ENCODE results near the gene CEP131.

Gene CEP131

DNA sequence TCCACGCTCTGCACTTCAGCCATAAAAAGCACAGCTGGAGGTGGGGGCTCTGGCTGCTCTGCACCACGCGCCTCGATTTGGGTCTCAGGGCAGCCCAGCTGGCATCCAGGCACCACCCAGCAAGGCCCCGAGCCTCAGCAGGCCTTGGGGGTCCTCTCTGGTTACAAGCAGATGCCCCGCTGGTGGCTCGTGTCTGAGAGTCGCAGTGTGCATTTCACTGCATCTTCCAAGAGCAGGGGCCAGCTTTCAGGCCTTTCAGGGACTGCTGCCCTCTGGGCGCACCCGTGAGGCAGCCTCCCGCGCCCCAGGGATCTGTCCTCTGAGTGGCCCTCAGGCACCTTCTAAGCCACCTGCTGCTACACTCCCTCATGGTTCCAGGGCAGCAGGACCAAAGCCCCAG lies 41.9 kb upstream of the CEP131 start:
- DNase-seq (ENCODE audit: extremely low spot score) = no peak
- TF ChIP-seq ELF4 (IDR thresholded peaks at IDR 0.05) (no peak), L3MBTL2 (conservative IDR thresholded peaks at IDR 0.05) (no peak), BHLHE40 (IDR thresholded peaks at IDR 0.05; ENCODE audit: borderline replicate concordance) (no peak), LEF1 (IDR thresholded peaks at IDR 0.05; ENCODE audit: borderline replicate concordance) (no peak), FOXK2 (IDR thresholded peaks at IDR 0.05) (no peak), NFRKB (IDR thresholded peaks at IDR 0.05) (no peak), FOXA1 (IDR thresholded peaks at IDR 0.05) (no peak), SP1 (IDR thresholded peaks at IDR 0.05) (no peak), HDGF (IDR thresholded peaks at IDR 0.05; ENCODE audit: borderline replicate concordance) (no peak)
- POLR2A ChIA-PET = interaction anchor here (1.0 kb wide), 1 partner anchor 8 kb away, joined by 3 read pairs; no protein-coding TSS in a partner anchor
- CTCF ChIA-PET = no interaction called here

GRCh38 chr17:81263371-81264181 lies 40.8 kb upstream of the CEP131 start:
- DNase-seq (ENCODE audit: extremely low spot score) = no peak
- TF ChIP-seq ZNF384 (IDR thresholded peaks at IDR 0.05) (no peak), TARDBP (IDR thresholded peaks at IDR 0.05) (no peak), BHLHE40 (IDR thresholded peaks at IDR 0.05; ENCODE audit: borderline replicate concordance) (no peak), FOXA1 (IDR thresholded peaks at IDR 0.05) (no peak), NFRKB (IDR thresholded peaks at IDR 0.05) (no peak), FOXK2 (IDR thresholded peaks at IDR 0.05) (no peak), ARNT (IDR thresholded peaks at IDR 0.05) (no peak), ELF4 (IDR thresholded peaks at IDR 0.05) (no peak), SUZ12 (IDR thresholded peaks at IDR 0.05) (no peak), HDGF (IDR thresholded peaks at IDR 0.05; ENCODE audit: borderline replicate concordance) (no peak), SP1 (IDR thresholded peaks at IDR 0.05) (no peak), L3MBTL2 (conservative IDR thresholded peaks at IDR 0.05) (no peak), LEF1 (IDR thresholded peaks at IDR 0.05; ENCODE audit: borderline replicate concordance) (no peak), CTBP1 (IDR thresholded peaks at IDR 0.05; ENCODE audit: borderline replicate concordance) (no peak), FOXM1 (IDR thresholded peaks at IDR 0.05; ENCODE audit: borderline replicate concordance) (no peak)
- TF ChIP-seq, protein P1, sequence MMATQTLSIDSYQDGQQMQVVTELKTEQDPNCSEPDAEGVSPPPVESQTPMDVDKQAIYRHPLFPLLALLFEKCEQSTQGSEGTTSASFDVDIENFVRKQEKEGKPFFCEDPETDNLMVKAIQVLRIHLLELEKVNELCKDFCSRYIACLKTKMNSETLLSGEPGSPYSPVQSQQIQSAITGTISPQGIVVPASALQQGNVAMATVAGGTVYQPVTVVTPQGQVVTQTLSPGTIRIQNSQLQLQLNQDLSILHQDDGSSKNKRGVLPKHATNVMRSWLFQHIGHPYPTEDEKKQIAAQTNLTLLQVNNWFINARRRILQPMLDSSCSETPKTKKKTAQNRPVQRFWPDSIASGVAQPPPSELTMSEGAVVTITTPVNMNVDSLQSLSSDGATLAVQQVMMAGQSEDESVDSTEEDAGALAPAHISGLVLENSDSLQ (IDR thresholded peaks at IDR 0.05) = no peak
- ChIA-PET POLR2A (no interaction called here), CTCF (no interaction called here)

DNA sequence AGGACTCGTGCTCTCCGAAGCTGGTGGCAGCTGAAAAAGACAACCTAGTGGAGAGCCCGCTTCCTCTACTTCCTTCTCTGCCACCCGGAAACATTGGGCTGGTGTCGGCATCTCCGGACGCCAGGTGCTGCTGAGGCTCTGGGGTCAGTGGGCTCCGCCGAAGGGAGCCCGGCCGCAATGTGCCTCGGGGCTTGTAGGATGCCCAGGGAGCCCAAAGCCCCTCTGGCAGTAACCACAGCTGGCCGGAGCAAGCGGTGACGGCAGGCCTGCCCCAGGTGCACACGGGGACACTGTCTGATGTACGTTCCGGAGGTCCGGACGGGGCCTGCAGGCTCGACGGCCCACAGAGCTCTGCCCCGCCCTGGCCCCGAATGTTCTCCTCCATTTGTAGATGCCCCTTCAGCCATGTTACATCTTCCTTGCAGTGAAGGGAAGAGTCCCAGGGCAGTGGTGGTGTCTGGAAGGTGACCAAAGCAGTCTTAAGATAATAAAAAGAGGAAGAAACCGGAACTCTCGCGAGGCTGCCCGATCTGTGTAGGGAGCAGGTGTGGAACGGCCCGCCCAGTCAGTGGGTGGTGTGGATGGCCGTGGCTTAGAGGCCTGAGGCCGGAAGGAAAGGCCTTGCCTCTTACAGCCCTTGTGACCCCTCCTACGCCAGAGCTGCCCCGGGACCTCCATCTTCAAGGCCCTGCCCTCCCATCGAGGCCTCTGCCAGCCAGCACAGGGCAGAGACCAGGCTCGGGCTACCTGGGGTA lies 39.0 kb upstream of the CEP131 start:
- ChIA-PET POLR2A (no interaction called here), CTCF (no interaction called here)
- TF ChIP-seq ZNF384 (IDR thresholded peaks at IDR 0.05) (no peak), FOXA1 (IDR thresholded peaks at IDR 0.05) (no peak), FOXM1 (IDR thresholded peaks at IDR 0.05; ENCODE audit: borderline replicate concordance) (no peak), NFRKB (IDR thresholded peaks at IDR 0.05) (no peak), BHLHE40 (IDR thresholded peaks at IDR 0.05; ENCODE audit: borderline replicate concordance) (no peak), TARDBP (IDR thresholded peaks at IDR 0.05) (no peak), ELF4 (IDR thresholded peaks at IDR 0.05) (no peak), LEF1 (IDR thresholded peaks at IDR 0.05; ENCODE audit: borderline replicate concordance) (no peak), SP1 (IDR thresholded peaks at IDR 0.05) (no peak), HDGF (IDR thresholded peaks at IDR 0.05; ENCODE audit: borderline replicate concordance) (no peak), ARNT (IDR thresholded peaks at IDR 0.05) (no peak), FOXK2 (IDR thresholded peaks at IDR 0.05) (no peak), CTBP1 (IDR thresholded peaks at IDR 0.05; ENCODE audit: borderline replicate concordance) (no peak), SUZ12 (IDR thresholded peaks at IDR 0.05) (no peak)
- TF ChIP-seq, protein P1 (IDR thresholded peaks at IDR 0.05) = no peak
- DNase-seq (ENCODE audit: extremely low spot score) = no peak

DNA sequence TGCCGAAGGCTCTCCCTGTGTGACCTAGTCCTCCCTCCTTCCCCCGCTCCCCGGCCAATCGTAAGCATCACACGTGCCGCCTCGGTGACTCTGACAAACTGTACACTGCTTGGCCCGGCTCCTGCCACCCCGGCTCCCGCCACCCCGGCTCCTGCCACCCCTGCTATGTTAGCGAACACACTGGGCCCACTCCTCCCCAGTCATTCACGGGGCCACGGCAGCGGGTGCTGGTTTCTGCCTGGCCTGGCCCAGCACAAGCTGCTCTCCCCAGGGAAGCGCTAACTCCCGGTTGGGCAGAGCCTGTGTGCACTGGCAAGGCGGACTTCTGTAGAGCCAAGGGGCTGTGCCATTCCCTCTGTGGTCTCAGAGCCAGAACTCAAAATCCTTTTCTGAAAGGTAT lies 38.3 kb upstream of the CEP131 start:
- no peak for DNase-seq (ENCODE audit: extremely low spot score)
- CTCF ChIA-PET = no interaction called here
- TF ChIP-seq ARNT (IDR thresholded peaks at IDR 0.05) = no peak
- TF ChIP-seq NFRKB (IDR thresholded peaks at IDR 0.05) = no peak
- TF ChIP-seq SUZ12 (IDR thresholded peaks at IDR 0.05) = no peak
- TF ChIP-seq TARDBP (IDR thresholded peaks at IDR 0.05) = no peak
- TF ChIP-seq L3MBTL2 (conservative IDR thresholded peaks at IDR 0.05) = no peak
- TF ChIP-seq LEF1 (IDR thresholded peaks at IDR 0.05; ENCODE audit: borderline replicate concordance) = no peak
- no peak for TF ChIP-seq SP1 (IDR thresholded peaks at IDR 0.05)
- no peak for TF ChIP-seq FOXM1 (IDR thresholded peaks at IDR 0.05; ENCODE audit: borderline replicate concordance)
- no peak for TF ChIP-seq ZNF384 (IDR thresholded peaks at IDR 0.05)
- no peak for TF ChIP-seq FOXA1 (IDR thresholded peaks at IDR 0.05)
- no peak for TF ChIP-seq FOXK2 (IDR thresholded peaks at IDR 0.05)
- POLR2A ChIA-PET = no interaction called here

- ChIA-PET POLR2A (no interaction called here), CTCF (interaction anchor here (0.6 kb wide), 1 partner anchor 58 kb away, joined by 3 read pairs; no protein-coding TSS in a partner anchor)
- DNase-seq (ENCODE audit: extremely low spot score) = no peak
- TF ChIP-seq FOXM1 (IDR thresholded peaks at IDR 0.05; ENCODE audit: borderline replicate concordance) (no peak), CTBP1 (IDR thresholded peaks at IDR 0.05; ENCODE audit: borderline replicate concordance) (no peak), FOXK2 (IDR thresholded peaks at IDR 0.05) (no peak), FOXA1 (IDR thresholded peaks at IDR 0.05) (no peak), SUZ12 (IDR thresholded peaks at IDR 0.05) (no peak), ZNF384 (IDR thresholded peaks at IDR 0.05) (no peak), L3MBTL2 (conservative IDR thresholded peaks at IDR 0.05) (no peak), HDGF (IDR thresholded peaks at IDR 0.05; ENCODE audit: borderline replicate concordance) (no peak), ELF4 (IDR thresholded peaks at IDR 0.05) (no peak), BHLHE40 (IDR thresholded peaks at IDR 0.05; ENCODE audit: borderline replicate concordance) (no peak), NFRKB (IDR thresholded peaks at IDR 0.05) (no peak), SP1 (IDR thresholded peaks at IDR 0.05) (no peak), LEF1 (IDR thresholded peaks at IDR 0.05; ENCODE audit: borderline replicate concordance) (no peak), TARDBP (IDR thresholded peaks at IDR 0.05) (no peak), ARNT (IDR thresholded peaks at IDR 0.05) (no peak)
- TF ChIP-seq, protein P1 (IDR thresholded peaks at IDR 0.05) = no peak
These were observed 37.9 kb upstream of the CEP131 start for GRCh38 chr17:81260641-81261040.
